CD4-positive, alpha-beta T cell treated with Interferon gamma for 1 hour (primary cell): ENCODE data around the gene SMYD3.

Experiments
- DNase-seq: peaks from one replicate; pipeline ENCODE4 v3.0.0-alpha.2; 2020

Gene SMYD3

DNA sequence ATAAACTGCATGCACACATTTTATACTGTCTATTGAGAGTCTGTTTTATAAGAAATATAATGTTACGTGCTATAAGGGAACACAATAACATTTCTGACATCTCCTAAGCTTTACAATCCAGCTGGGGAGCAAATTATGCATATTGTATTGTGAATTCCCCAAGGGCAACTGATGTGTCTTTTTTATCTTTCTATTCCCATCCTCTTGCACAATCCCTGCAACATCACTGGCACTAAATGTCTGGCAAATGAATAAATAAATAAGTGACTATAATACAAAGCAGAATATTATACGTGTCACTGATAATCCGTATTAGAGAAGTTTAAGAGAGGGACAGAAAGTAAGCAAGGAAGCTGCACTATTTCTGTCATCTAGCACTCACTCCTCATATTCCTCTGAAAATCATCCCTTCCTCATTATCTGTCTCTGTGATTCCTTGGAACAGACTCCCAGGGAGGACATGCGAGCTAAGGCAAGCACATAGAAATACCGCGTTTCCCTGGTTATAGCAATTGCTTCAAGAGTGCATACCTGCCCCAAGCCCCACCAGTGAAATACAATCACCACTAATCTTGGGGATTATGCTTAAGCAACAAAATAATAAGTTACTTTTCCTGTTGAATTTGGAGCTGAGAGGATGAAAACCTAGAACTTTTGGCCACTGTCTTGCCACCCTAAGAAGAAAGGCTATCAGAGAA is 205.4 kb downstream of the SMYD3 start:
- DNase-seq = no peak

DNA sequence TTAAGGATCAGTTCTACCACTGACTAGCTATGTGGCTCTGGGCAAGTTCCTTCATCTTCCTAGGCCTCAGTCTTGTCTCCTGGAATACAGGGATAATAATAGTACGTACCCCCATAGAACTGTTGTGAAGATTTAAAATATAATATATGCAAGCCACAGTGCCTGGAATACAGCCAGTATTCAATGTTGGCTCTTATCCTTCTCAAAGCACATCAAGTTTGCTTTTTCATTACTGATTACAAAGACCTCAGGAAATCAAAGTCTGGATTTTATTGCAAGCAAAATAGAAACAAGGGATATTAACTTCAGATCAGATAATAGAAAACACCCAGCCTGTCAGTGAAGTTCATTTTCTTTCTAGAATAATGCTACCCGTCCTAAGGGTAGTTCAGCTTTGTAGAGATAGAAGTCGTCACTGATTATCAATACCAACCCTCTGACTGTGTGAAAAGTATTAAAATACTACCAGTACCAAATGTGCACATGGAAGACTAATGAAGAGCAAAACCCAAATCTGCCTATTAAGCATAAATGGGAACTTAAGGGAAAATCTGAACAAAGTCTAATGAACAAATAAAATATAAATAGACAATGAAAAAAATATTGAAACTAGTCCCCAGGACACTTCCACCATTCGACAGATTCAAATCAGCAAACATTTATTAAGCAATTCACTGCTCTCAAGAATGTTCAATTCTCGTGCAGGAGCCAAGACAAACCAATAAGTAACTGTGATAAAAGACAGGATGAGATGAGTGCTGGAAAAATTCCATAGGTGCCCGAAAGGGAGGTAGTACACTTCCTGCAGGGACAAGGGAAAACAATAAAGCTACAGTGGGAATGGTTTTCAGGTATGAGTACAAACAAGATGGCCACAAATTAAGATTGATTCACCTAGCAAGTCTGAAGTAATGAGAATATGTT is 206.2 kb downstream of the SMYD3 start:
- no peak for DNase-seq

DNA sequence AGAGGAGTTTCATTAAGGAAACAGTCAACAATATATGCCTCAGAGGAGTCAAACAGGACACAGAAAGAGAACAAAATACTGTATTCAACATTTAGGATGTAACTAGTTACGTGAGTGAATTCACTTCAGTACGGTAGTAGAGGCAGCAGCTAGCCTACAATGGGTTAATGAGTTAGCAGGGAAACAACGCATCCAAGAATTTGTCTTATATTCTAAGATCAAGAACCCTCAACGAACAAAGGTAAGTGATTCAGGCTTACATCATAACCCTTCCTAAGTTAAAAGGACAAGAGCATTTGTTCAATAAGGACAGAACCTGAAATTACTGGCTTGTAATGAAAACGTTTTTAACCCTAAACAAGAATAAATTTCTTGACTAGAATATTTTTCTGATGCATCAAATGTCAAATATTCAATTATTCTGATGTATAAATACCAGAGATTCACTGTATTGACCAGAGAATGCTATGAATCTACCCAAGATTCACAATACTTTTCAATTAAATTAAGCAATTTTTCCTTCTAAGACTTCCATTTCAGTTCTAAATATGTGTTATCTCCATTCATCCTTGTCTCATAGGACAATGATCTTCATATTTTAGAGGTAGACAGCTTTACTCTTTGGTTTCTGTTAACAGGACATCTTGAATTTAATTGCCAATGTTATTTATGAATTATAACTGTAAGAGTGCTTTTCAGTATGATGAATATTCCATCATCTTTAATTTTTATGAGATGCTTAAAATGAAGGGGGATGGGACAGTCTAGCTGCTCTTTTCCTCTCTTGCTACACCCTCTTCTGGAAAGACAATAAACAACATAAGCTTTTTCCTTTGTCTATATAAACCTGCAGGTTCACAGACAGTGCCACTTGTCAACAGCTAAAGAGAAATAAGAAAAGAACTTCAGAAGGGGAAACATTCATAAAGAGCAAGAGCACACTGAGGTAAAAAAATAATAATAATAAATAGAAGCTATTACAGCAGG is 209.5 kb downstream of the SMYD3 start:
- no peak for DNase-seq

DNA sequence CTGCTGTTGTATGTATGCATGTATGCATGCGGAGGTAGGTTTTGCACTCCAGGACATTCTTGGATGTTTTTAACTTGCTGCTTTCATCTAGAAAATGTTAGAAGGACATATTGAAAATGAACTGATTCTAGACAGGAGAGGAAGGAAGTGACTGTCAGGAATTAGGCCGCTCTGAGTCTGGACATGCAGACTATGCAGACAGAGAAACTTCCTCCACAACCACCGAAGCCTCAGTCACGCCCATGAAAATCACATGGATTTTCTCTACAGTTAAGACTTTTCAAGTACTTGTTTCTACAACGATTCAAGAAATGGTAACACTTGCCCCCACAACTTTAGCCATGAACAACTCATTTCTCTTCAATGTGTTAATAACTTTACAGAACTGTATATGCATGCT is 211.1 kb downstream of the SMYD3 start:
- no peak for DNase-seq

DNA sequence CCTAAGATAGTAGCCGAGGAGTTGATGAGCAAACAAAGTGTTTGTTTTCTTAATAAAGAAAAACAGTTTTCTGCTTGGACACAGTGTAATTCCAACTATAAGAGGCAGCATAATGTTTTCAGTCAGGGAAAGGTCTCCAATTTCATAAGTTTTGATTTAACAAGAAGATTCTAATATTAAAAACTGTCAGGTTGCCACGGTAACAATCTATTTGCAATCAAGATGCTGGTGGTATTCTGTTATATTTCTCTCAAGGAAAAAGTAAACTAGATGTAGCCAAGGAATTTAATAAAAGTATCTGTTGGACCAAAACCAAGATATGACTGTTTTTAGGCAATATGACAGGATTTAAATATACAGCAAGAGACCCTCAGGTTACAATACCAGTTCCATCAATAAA is 211.7 kb downstream of the SMYD3 start:
- DNase-seq = no peak

DNA sequence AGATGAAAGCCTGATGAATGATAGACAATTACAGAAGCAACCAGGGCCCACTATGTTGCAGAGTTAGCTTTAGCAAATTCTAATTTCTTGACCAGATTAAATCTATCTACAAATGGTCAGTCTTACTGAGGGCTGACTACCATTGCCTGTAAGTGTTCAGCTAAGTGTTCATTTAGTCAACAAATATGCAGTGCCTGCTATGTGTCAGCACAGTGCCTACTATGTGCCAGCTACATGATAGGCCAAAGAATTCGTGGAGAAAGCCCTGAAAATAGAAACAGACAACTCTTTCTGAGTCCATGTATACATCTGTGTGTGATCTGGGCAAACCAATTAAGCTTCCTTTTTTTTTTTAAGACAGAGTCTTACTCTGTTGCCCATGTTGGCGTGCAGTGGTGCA is 212.8 kb downstream of the SMYD3 start:
- DNase-seq = no peak

DNA sequence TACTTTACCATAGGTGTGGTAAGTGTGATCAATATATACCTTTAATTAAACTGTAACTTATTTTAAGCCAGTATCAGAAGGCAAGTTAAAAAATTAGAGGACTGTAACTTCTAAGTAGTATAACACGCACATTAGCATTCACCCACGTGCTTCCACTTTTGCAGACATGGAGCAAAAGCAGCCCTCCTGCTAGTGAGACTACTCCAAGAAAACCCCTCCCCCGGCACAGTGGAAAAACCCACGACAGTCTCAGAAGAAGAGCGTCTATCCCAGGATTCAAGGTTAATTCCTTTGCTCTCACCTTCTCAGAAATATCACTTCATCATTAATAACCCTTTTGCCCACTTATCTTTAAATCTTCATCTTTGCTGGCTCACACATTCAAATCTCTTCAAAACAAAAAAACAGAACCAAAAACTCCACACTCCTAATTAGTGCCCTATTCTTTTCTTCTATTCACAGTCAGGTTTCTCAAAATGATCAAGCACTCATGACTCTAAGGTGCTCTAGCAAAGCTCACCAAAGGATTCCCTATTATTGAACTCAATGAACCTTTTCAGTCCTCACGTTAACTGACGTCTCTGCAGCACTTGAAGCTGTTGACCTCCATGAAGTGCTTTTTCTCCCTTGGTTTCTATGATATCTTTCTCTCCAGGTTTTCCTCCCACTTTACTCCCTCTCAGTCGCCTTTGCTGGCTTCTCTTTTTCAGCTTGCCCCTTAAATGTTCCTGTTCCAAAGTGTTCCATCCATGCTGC is 213.5 kb downstream of the SMYD3 start:
- DNase-seq = no peak

DNA sequence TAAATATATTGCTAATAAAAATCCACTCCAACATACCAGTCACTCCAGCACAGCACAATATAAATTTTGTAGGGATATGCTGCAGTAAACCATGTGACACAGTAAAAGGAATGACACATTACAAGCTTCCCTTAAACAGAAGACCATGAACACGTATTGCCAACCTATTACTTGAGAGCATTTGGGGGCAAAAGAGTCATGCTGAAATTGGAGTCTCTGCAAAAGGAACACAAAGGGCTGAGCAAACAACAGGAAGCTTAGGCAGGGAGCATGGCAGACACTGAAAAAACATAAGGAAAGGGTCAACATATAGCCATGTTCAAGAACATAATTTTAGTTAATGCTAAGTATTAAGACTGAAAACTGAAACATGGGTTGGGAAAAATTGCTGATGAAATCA is 214.5 kb downstream of the SMYD3 start:
- no peak for DNase-seq

DNA sequence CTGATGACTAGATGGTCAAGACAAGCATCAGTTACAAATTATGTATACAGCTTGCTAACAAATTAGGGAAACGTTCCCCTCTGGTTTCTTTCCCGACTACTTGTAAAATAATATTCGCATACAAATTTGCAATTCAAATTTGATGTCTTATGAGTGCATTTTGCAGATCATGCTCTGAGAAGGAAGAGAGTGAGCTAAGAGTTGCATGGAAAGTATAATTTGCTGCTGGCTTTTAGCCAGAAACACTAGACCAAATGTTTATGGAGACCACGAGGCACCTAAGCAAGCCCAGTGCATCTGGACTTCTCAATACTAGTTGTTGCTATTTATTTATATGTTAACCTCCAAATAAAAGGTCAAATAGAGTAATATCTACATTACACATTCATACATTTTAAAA is 216.0 kb downstream of the SMYD3 start:
- no peak for DNase-seq

DNA sequence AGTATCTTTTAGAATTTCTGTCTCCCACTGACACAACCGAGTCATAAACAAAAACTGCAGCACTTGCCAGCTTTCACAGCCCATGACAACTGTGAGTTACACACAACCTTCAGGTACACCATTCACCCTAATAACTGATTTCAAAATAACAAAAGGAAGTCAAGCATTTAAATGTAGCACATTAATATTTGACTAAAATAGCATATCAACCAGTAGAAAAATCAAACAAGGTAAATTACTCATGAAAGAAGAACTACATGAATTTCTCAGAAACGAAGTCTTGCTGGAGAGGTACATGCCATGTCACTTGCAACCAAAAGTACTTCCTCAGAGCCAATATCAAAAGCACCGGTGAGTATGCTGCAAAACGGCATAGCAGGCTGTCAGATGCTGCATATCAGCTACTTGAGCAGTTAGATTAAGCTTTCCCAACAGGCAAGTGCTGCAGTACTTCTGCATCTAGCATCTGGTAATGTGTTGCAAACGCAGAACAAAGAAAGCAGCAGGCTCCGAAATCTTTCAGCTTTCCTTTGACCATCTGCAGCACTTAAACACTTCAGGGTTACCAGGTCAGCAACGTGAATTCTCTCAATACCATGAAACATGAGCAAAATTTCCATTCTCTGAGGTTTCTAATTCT is 223.2 kb downstream of the SMYD3 start:
- DNase-seq = no peak

DNA sequence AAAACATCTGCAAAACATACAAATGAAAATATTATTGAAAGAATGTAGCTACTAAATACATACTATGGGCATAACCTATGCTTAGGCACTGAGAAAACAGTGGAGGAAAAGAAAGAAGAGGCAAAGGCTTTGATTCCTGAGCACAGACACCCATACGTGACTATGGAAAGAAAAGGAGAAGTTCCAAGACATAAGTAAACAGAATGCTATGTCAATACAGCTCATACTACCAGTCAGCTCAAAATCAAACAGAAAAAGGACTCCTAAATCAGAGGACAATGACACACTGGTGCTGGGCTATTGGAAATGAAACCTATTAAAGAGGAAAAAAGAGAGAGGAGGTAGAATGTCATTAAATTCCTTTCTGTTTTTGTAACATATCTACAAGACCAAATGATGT is 225.4 kb downstream of the SMYD3 start:
- DNase-seq = no peak

DNA sequence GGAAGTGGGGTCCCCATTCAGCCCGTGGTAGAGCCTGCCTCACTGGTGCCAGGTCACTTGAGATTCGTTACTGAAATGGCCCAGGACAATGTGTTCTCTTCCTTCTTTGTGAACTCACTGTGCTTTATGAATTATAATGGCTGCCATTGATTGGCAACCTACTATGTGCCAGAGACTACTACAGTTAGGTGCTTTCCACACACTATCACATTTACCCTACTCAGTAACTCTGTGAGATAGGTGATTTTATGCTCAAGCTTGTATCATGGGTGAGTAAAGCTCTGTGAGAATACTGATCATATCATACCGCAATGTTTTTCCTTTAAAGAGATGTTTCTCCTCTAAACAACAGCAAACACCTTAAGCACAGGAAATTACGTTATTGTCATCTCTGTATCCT is 225.9 kb downstream of the SMYD3 start:
- DNase-seq = no peak

DNA sequence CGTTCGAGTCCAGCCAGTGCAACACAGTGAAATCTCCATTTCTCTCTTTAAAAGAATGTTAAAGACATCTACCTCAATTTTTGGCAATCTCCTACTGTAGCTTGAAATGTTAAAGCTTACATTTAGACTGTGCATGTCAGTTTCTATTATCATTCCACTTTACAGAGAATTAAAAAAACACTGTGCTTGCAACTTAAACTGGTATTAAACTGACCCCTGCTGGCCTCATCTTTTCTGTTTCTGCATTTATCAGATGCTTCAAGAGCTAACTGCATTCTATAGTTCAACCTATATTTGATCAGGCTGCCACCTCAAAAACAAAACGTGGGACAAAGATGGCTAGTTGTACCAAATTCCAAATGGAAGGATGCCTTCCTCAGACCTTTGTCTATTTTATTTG is 226.5 kb downstream of the SMYD3 start:
- no peak for DNase-seq

DNA sequence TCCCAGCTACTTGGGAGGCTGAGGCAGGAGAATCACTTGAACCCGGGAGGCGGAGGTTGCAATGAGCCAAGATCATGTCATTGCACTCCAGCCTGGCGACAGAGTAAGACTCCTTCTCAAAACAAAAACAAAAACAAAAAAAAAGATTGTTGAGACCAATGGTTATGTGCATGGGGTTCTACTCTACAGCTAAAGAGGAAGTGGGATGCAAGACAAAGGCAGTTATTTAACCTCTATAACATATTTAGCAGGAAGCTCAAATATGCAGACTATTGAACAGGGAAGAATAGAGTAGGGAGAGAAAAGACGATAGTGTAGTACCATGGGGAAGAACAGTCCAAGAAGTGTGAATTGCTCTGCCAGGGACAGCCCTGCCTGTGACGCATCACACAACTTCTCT is 227.7 kb downstream of the SMYD3 start:
- no peak for DNase-seq

DNA sequence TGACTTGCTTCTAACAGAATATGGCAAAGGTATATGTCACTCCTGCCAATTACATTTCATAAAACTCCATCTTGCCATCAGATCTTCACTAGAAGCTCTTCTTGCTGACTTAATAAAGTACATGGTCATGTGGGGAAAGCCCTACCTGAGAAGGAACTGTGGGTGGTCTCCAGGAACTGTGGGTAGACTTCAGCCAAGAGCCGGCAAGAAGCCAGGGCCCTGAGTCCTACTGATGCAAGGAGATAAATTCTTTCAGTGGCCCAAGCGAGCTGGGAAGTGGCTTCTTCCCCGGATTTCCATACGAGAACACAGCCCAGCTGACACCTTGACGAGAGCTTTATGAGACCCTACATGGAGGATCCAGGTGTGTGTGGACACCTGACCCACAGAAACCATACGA is 228.7 kb downstream of the SMYD3 start:
- no peak for DNase-seq

DNA sequence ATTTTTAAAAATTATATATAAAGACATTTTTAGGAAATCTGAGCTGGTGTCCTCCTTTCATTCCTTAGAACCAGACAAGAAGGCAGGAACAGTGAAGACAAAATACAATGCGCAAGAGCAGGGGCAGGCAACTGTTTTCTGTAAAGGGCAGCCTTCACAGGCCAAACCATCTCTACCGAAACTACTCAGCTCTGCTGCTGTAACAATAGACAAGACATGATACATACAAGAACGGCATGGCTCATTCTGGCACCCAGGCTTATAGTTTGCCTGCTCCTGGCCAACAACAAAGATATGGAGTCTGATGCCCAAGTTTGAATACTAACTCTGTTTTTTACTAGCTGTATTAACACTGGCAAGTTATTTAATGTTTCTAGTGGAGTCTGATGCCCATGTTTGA is 232.0 kb downstream of the SMYD3 start:
- no peak for DNase-seq

DNA sequence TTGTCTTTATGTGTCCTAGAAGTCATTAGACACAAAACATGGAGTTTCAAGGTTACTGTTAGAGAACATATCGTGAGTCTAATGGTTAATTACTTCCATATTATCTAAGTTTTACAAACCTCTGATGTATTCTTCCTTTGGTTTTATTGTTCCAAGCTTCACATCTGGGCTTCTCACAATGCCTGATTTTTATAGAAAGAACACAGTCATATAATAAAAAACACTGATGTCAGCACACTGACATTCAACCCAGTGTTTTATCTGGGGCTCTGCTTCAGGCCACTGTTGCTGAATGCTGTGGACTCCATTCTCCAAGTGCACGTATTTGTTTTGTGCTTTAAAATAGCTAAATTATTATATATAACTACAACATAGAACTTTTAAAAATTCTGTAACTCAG is 232.9 kb downstream of the SMYD3 start:
- DNase-seq = no peak

DNA sequence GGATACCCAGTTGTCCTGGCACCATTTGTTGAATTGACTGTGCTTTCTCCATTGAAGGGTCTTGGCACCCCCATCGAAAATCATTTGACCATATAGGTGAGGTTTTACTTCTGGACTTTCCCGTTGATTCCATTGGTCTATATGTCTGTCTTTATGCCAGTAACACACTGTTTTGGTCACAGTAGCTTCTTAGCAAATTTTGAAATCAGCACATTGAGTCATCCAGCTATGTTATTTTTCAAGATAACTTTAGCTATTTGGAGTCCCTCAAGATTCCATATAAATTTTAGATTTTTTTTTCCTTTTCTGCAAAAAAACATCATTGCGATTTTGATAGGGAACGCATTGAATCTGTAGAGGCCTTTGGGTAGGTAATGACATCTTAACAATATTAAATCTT is 235.6 kb downstream of the SMYD3 start:
- no peak for DNase-seq

DNA sequence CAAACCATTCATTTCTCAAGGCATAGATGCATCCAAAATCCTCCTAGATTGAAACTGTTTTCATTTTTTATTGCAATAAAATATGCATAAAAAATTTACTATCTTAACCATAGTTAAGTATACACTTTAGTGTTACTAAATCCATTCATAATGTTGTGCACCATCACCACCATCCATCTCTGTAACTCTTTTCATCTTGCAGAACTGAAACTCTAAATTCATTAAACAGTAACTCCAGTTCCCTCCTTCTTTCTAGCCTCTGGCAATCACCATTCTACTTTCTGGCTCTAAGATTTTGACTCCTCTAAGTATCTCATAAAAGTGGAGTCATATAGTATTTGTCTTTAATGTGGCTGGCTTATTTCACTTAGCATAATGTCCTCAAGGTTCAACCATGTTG is 236.8 kb downstream of the SMYD3 start:
- no peak for DNase-seq

DNA sequence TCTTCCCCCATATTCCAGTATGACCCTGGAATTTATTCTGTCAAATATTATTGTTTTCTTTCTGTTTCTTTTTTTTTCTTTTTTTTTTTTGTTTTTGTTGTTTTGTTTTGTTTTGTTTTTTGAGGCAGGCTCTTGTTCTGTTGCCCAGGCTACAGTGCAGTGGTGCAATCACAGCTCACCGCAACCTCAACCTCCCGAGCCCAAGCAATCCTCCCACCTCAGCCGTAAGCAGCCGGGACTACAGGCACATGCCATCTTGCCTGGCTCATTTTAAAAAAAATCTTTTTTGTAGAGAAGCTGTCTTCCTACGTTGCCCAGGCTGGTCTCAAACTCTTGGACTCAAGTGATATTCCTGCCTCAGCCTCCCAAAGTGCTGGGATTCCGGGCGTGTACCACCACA is 237.6 kb downstream of the SMYD3 start:
- no peak for DNase-seq

DNA sequence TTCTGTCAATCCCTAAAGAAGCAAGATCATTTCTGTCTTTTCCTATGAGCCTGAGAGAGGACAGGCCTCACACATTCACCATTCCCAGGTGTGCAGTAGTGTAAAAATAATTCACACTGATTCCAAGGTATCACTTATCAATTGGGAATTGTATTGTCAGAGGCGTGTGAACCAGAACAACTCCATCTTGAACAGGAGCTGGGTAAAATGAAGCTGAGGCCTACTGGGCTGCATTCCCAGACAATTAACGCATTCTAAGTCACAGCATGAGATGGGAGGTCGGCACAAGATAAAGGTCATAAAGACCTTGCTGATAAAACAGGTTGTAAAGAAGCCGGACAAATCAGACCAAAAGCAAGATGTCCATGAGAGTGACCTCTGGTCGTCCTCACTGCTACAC is 239.2 kb downstream of the SMYD3 start:
- DNase-seq = no peak

DNA sequence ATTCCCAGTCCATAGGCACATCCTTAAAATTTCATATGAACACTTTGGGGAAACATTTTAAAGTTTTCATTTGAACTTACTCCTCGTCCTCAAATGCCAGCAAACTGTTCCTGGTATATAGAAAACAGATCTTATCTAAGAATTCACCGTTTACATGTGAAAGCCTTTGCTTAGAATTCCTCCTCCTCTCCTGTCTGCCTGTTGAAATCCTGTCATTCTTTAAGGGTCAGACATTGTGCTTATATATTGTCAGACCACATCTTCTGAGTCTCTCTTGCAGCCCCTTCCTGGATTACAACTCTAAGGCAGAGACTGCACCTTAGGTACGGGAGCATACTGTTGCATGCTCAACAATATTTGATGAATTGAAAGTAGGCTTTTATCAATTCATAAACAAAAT is 239.7 kb downstream of the SMYD3 start:
- DNase-seq = no peak
